Fibroblast of the aortic adventitia (primary cell): ENCODE results near the gene NLK. TPM values are rescaled to one million over a fixed set of nuclear protein-coding genes. Genes with fewer than 3 reads are reported as not detected.
A peak's percentile ranks its signal among the peaks of the same experiment; 100 is the strongest.

Experiments used
- DNase-seq: peaks from one replicate; pipeline ENCODE4 v3.0.0-alpha.2; 2010; ENCODE audit warnings: low read depth
- H3K4me3 ChIP-seq: 2 replicates; pipeline ENCODE4 v1.5.1; 2011; ENCODE audit warnings: low read depth, mild to moderate bottlenecking, control low read depth, low read length, moderate library complexity
- total RNA-seq: library from RNA; depleted of rRNA; stranded (reverse); fragments of >200 nt; gene quantifications from 2 replicates; pipeline ENCODE4 v1.2.3, GENCODE V29; 2012; ENCODE audit warnings: low replicate concordance
- TF ChIP-seq, protein P1 (sequence below): IDR thresholded peaks from 2 replicates; pipeline ENCODE4 v1.5.1; 2011; ENCODE audit warnings: mild to moderate bottlenecking, low read length, control low read depth, inconsistent platforms; ENCODE audit not compliant: insufficient read depth

NLK gene
- total RNA-seq = 7.1 and 12.2 TPM in 2 replicates

DNA sequence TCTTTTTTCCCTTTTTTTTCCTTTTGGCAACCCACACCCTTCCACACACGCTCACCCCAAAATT lies at the start of gene NLK:
NLK (plus strand) TSS at position 21 of the 64 bp plus-strand sequence. CDS start 197 bp downstream, outside the sequence.
- no peak for DNase-seq
- TF ChIP-seq, protein P1, sequence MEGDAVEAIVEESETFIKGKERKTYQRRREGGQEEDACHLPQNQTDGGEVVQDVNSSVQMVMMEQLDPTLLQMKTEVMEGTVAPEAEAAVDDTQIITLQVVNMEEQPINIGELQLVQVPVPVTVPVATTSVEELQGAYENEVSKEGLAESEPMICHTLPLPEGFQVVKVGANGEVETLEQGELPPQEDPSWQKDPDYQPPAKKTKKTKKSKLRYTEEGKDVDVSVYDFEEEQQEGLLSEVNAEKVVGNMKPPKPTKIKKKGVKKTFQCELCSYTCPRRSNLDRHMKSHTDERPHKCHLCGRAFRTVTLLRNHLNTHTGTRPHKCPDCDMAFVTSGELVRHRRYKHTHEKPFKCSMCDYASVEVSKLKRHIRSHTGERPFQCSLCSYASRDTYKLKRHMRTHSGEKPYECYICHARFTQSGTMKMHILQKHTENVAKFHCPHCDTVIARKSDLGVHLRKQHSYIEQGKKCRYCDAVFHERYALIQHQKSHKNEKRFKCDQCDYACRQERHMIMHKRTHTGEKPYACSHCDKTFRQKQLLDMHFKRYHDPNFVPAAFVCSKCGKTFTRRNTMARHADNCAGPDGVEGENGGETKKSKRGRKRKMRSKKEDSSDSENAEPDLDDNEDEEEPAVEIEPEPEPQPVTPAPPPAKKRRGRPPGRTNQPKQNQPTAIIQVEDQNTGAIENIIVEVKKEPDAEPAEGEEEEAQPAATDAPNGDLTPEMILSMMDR = no peak
- H3K4me3 ChIP-seq = peak within 1 kb of the TSS; percentile 85

DNA sequence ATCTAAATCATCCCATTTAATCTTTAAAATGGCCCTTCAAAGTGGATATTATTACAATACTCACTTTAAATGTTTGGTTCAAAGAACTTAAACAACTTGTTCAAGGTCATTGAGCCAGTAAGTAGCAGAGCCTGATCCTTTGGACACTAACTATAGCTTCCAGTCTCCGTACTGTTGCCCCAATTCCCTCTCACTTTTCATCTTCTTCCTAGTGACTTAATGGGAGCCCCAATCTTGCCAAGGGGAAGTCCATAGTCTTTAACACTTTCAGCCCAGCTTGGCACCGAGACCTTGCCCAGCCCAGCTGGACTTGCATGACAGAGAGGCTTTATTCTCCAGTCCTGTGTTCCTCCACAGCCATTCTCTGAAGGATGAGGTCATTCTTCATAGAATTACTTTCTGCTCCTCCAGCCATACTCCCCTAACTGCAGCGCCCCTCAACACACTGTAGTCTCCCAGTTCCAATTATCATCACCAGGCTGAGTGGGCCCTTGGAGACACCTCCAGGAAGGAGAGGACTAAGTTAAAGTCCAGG lies 49.2 kb upstream of the NLK start:
- TF ChIP-seq, protein P1 = no peak
- H3K4me3 ChIP-seq = no peak overlapping the region

DNA sequence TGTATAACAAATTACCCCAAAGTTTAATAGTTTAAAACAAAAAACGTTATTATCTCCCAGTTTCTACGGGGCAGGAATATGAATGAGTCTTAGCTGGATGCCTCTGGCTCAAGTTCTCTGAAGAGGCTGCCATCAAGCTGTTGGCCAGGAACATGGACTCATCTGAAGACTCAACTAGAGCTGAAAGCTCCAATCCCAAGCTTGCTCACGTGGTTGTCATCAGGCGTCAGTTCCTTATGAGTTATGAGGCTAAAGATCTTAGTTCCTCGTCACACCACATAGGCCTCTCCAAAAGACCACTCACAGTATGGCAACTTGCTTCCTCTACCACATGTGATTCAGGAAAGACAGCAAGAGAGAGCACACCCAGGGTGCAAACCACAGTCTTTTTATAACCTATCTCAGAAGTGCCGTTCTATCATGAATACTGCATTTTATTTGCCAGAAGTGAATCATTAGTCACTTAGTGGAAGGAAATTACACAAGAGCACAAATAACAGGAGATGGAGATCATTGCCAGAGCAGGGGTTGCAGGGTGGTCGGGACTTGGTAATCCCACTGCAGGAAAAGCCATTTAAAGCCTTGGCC lies 48.7 kb upstream of the NLK start:
- no peak for DNase-seq
- TF ChIP-seq, protein P1 = no peak
- no peak overlapping the region for H3K4me3 ChIP-seq

More for the DNA sequence above, 49.2 kb upstream of the NLK start:
- DNase-seq = no peak

DNA sequence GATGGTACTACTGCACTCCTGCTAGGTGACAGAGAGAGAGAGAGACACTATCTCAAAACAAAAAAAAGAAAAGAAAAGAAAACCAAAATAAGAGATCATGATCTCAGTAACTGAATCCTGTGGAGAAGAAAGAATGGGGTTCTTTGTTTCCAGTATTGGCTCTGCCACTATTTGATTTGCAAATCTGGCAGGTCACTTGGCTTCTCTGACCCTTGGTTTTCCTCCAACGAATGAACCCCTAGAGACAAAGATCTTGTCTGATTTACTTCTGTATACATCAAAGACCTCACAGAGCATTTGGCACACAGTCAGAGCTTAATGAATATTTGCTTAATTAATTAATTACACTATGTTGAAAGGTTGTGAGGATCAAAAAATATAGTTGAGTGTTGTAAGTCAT lies 47.9 kb upstream of the NLK start:
- H3K4me3 ChIP-seq = no peak overlapping the region
- no peak for DNase-seq
- TF ChIP-seq, protein P1 = no peak

DNA sequence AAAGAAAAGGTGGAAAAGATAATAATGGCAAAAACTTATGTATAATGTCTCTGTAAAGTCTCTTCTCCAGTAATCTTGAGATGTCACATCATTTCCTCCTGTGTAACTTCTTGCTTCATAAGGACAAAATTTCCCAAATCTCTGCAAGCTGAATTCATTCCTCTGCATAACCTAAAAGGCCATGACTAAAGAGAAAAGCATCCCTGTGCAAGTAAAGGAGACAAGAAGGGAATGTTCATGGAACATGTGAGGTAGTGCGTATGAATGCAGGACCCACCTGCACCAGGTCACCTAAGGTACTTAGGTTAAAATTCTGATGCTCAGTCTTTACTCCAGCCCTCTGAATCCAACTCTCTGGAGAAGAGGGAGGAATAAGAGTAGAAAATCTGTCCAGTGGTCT lies 46.9 kb upstream of the NLK start:
- TF ChIP-seq, protein P1 = no peak
- DNase-seq = no peak
- no peak overlapping the region for H3K4me3 ChIP-seq

DNA sequence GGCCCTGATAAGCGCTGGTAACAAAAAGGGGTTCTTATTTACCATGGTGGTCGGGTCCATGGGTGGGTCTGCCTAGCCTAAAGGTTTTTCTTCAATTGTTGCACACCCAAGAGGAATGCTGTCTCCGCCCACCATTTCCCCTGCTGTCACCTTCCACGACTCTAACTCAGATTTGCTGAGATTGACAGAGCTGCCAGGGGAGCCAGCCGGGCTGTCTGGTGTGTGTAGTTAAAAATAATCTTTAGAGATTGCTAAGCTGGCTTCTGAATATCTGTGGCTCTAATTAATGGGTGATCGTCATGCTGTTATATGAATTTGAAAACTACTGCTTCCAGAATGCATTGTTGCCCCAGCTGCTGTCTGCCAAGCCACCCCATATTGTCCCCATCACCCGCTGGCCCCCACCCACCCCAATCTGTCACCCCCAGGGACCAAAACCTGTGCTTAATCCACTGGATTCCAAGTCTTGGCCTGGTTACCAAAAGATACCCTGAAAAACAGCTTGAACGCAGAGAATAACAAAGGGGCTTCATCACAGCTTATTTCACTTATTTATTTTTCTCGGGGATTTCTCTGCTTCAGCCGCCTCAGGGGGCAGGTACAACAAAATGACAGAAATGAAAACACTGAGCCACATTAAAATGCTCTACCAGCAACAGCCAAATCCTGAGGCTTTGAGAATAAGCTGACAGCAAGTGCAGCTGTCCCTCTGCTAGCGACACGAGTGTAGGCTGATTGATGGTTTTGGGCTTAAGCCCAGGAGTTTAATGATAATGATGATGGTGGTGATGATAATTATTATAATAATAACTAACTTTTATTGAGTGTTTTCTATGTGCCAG lies 46.1 kb upstream of the NLK start:
- TF ChIP-seq, protein P1 = no peak
- DNase-seq = no peak
- H3K4me3 ChIP-seq = no peak overlapping the region

DNA sequence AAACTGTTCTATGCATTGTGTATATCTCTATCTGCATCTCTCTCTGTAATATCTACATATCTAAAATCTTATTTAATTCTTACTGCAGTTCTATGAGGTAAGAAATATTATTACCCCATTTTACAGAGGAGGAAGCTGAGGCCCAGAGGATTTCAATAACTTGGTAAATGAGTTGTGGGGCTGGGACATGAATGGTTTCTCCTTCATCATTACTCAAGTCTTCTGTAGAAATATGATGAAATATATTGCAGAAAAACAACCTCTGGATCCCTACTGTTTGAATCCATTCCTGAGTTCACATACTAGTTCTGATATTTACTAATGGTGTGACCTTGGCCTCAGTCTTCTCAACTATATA lies 45.5 kb upstream of the NLK start:
- TF ChIP-seq, protein P1 = no peak
- no peak overlapping the region for H3K4me3 ChIP-seq
- DNase-seq = no peak
